HEK293 (cell line): Measurements from ENCODE around the gene MED20.

Experiments
- BCL11B ChIP-seq: fragments of 450-650 bp; formaldehyde crosslinking; IDR thresholded peaks from 2 replicates; pipeline ENCODE4 v1.5.1; 2016; ENCODE audit warnings: low read depth, missing biosample characterization, missing genetic modification characterization
- KLF10 ChIP-seq: fragments of 450-650 bp; IDR thresholded peaks from 2 replicates; pipeline ENCODE4 v1.5.1; 2018; ENCODE audit warnings: missing biosample characterization, mild to moderate bottlenecking, missing genetic modification characterization
- MZF1 ChIP-seq: fragments of 450-650 bp; formaldehyde crosslinking; IDR thresholded peaks from 2 replicates; pipeline ENCODE4 v1.5.1; 2017; ENCODE audit warnings: missing biosample characterization, missing genetic modification characterization, borderline replicate concordance
- PATZ1 ChIP-seq: fragments of 450-650 bp; formaldehyde crosslinking; IDR thresholded peaks from 2 replicates; pipeline ENCODE4 v1.5.1; 2016; ENCODE audit warnings: missing biosample characterization, missing genetic modification characterization
- PBX3 ChIP-seq: sonication (generic); formaldehyde crosslinking; IDR thresholded peaks from 2 replicates; pipeline ENCODE4 v1.8.1; 2022; ENCODE audit warnings: mild to moderate bottlenecking, moderate library complexity, missing genetic modification reagents
- ZBTB17 ChIP-seq: fragments of 450-650 bp; formaldehyde crosslinking; IDR thresholded peaks from 2 replicates; pipeline ENCODE4 v1.5.1; 2016; ENCODE audit warnings: missing biosample characterization, missing genetic modification characterization
- ZBTB6 ChIP-seq: fragments of 450-650 bp; formaldehyde crosslinking; IDR thresholded peaks from 2 replicates; pipeline ENCODE4 v1.5.1; 2017; ENCODE audit warnings: missing biosample characterization, missing genetic modification characterization
- ZBTB7A ChIP-seq: fragments of 450-650 bp; formaldehyde crosslinking; IDR thresholded peaks from 2 replicates; pipeline ENCODE4 v1.5.1; 2016; ENCODE audit warnings: low read depth, missing biosample characterization, missing genetic modification characterization
- ZNF155 ChIP-seq: fragments of 450-650 bp; formaldehyde crosslinking; IDR thresholded peaks from 2 replicates; pipeline ENCODE4 v1.5.1; 2016; ENCODE audit warnings: missing biosample characterization, missing genetic modification characterization
- ZNF174 ChIP-seq: fragments of 450-650 bp; formaldehyde crosslinking; IDR thresholded peaks from 2 replicates; pipeline ENCODE4 v1.5.0; 2017; ENCODE audit warnings: missing biosample characterization, mild to moderate bottlenecking, missing genetic modification characterization
- ZNF280D ChIP-seq: fragments of 450-650 bp; formaldehyde crosslinking; IDR thresholded peaks from 2 replicates; pipeline ENCODE4 v1.5.1; 2016; ENCODE audit warnings: missing biosample characterization, missing genetic modification characterization
- ZNF324 ChIP-seq: fragments of 450-650 bp; formaldehyde crosslinking; IDR thresholded peaks from 2 replicates; pipeline ENCODE4 v1.5.1; 2016; ENCODE audit warnings: missing biosample characterization, missing genetic modification characterization
- ZNF350 ChIP-seq: fragments of 450-650 bp; formaldehyde crosslinking; IDR thresholded peaks from 2 replicates; pipeline ENCODE4 v1.5.0; 2017; ENCODE audit warnings: missing biosample characterization, mild to moderate bottlenecking, missing genetic modification characterization
- ZNF404 ChIP-seq: fragments of 450-650 bp; formaldehyde crosslinking; IDR thresholded peaks from 2 replicates; pipeline ENCODE4 v1.5.1; 2017; ENCODE audit warnings: missing biosample characterization, missing genetic modification characterization
- ZNF416 ChIP-seq: fragments of 450-650 bp; formaldehyde crosslinking; IDR thresholded peaks from 2 replicates; pipeline ENCODE4 v1.5.1; 2016; ENCODE audit warnings: missing biosample characterization, missing genetic modification characterization
- ZNF449 ChIP-seq: fragments of 450-650 bp; formaldehyde crosslinking; IDR thresholded peaks from 2 replicates; pipeline ENCODE4 v1.5.1; 2017; ENCODE audit warnings: missing biosample characterization, mild to moderate bottlenecking, missing genetic modification characterization, moderate library complexity
- ZNF513 ChIP-seq: fragments of 450-650 bp; IDR thresholded peaks from 2 replicates; pipeline ENCODE4 v1.5.1; 2018; ENCODE audit warnings: missing biosample characterization, missing genetic modification characterization
- ZNF518A ChIP-seq: fragments of 450-650 bp; formaldehyde crosslinking; conservative IDR thresholded peaks from 2 replicates; pipeline ENCODE4 v1.5.1; 2016; ENCODE audit warnings: low read depth, missing biosample characterization, missing genetic modification characterization
- ZNF580 ChIP-seq: fragments of 450-650 bp; formaldehyde crosslinking; IDR thresholded peaks from 2 replicates; pipeline ENCODE4 v1.5.1; 2016; ENCODE audit warnings: missing biosample characterization, missing genetic modification characterization
- ZNF610 ChIP-seq: fragments of 450-650 bp; formaldehyde crosslinking; IDR thresholded peaks from 2 replicates; pipeline ENCODE4 v1.5.1; 2016; ENCODE audit warnings: missing biosample characterization, missing genetic modification characterization, borderline replicate concordance
- ZNF624 ChIP-seq: fragments of 450-650 bp; formaldehyde crosslinking; IDR thresholded peaks from 2 replicates; pipeline ENCODE4 v1.5.1; 2017; ENCODE audit warnings: missing biosample characterization, missing genetic modification characterization
- ZNF707 ChIP-seq: fragments of 450-650 bp; formaldehyde crosslinking; IDR thresholded peaks from 2 replicates; pipeline ENCODE4 v1.5.1; 2016; ENCODE audit warnings: missing biosample characterization, missing genetic modification characterization

MED20 gene

GRCh38 chr6:41920921-41921711 lies at the start of gene MED20, which contains the start of gene BYSL (continued):
- TF ChIP-seq ZNF513 (tag by site-specific recombination) (no peak; the same call in 1 of the 2 replicates), ZNF350 (no peak), ZNF707 (tag by site-specific recombination) (no peak), ZNF580 (tag by site-specific recombination) (no peak; the same call in 1 of the 2 replicates), ZBTB17 (peak; percentile 76; the same call in 1 of the 2 replicates), ZNF174 (tag by site-specific recombination) (no peak), ZNF449 (tag by site-specific recombination) (no peak), ZBTB7A (tag by site-specific recombination) (0 out of 2 replicates have a peak, but pooled peaks have one; percentile 25), ZNF404 (tag by site-specific recombination) (no peak), ZBTB6 (no peak), PATZ1 (tag by site-specific recombination) (peak; percentile 36; the same call in 1 of the 2 replicates), PBX3 (CRISPR knock-in tag) (peak; percentile 30; the same call in 1 of the 2 replicates), ZNF610 (tag by site-specific recombination) (no peak; the same call in 1 of the 2 replicates), ZNF518A (tag by site-specific recombination) (peak; percentile 67), MZF1 (0 out of 2 replicates have a peak, but pooled peaks have one; percentile 16), ZNF280D (no peak), ZNF624 (tag by site-specific recombination) (no peak), ZNF324 (tag by site-specific recombination) (peak; percentile 72; the same call in 1 of the 2 replicates), KLF10 (tag by site-specific recombination) (peak; percentile 96), ZNF416 (tag by site-specific recombination) (no peak), ZNF155 (tag by site-specific recombination) (no peak), BCL11B (tag by site-specific recombination) (no peak)
